ENCODE results near the gene MRPS33.

- TF ChIP-seq CTCF (IDR thresholded peaks at IDR 0.05) (no peak), EZH2 (IDR thresholded peaks at IDR 0.05; ENCODE audit: borderline replicate concordance, insufficient read depth, low read depth, low read length, poor library complexity, severe bottlenecking) (no peak)
These were observed 3.3 kb downstream of the MRPS33 start for GRCh38 chr7:141011443-141011842.
